Right atrium auricular region (tissue), 2 donors: ENCODE measurements around the gene AFAP1. TPM values are rescaled to one million over a fixed set of nuclear protein-coding genes. Genes with fewer than 3 reads are reported as not detected.

ENCODE experiments used
- DNase-seq: peaks from one replicate; pipeline ENCODE4 v3.0.0-alpha.2; 2019; ENCODE audit warnings: low spot score
- H3K27ac ChIP-seq, 2 donors: fragments of 200-600 bp; sonication (generic); 1 replicate in 1 of 2; 2 replicates in 1 of 2; pipeline ENCODE4 v1.5.1; 2016 to 2019
- H3K27me3 ChIP-seq, 2 donors: fragments of 200-600 bp; sonication (generic); one replicate each; pipeline versions ENCODE4 v1.5.1 to v1.6.0; 2017 to 2019
- H3K36me3 ChIP-seq: fragments of 200-600 bp; sonication (generic); one replicate; pipeline ENCODE4 v1.5.1; 2016
- H3K4me1 ChIP-seq, 2 donors: fragments of 200-600 bp; sonication (generic); one replicate each; pipeline versions ENCODE4 v1.5.1 to v1.6.0; 2017 to 2019
- H3K4me3 ChIP-seq, 2 donors: fragments of 200-600 bp; sonication (generic); 1 replicate in 1 of 2; 2 replicates in 1 of 2; pipeline ENCODE4 v1.5.1; 2017 to 2019; ENCODE audit warnings: mild to moderate bottlenecking in 1 of 2, moderate library complexity in 1 of 2
- H3K9me3 ChIP-seq, 2 donors: fragments of 200-600 bp; sonication (generic); one replicate each; pipeline ENCODE4 v1.5.1; 2019
- total RNA-seq, 2 donors: library from RNA; depleted of rRNA; stranded (reverse); fragments of >200 nt; gene quantifications; one replicate each; pipeline ENCODE4 v1.1.0, GENCODE V29; 2016
- TF ChIP-seq, protein P1 (sequence below), 2 donors: fragments of 200-600 bp; sonication (generic); IDR thresholded peaks; one replicate each; pipeline ENCODE4 v1.5.1; 2019; ENCODE audit warnings: antibody characterized with exemption in 2 of 2

Gene AFAP1
- total RNA-seq, 2 donors from 2014 or later: 16.2 to 27.2 TPM

DNA sequence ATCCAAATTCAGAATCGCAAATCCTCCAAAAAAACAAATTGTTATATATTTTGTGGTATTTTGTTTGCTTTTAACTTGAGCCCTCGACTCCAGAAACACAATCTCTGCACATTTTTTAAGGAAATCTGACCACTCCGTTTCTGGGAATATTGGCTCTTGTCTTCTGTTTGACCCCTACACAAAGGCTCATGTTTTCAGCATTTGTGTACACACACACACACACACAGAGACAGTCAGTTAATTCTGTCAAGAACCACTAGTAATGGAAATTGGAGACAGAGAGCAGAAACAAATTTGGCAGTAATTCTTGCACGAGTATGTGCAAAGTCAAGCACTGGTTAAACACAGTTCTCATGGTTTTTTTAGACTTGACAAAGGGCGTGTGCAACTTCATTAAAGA is 115.4 kb downstream of the AFAP1 start:
- Histone ChIP-seq H3K27me3 (no peaks in the 10 kb centered on the region), H3K4me3 (no peak overlapping the region), H3K9me3 (no peaks in the 10 kb centered on the region), H3K27ac (peak overlapping the region; percentile 81 to 84), H3K4me1 (peaks cover 0 to 58% of the 10 kb centered on the region in 2 donors), H3K36me3 (no peaks in the 10 kb centered on the region)
- no peak for DNase-seq
- TF ChIP-seq, protein P1, sequence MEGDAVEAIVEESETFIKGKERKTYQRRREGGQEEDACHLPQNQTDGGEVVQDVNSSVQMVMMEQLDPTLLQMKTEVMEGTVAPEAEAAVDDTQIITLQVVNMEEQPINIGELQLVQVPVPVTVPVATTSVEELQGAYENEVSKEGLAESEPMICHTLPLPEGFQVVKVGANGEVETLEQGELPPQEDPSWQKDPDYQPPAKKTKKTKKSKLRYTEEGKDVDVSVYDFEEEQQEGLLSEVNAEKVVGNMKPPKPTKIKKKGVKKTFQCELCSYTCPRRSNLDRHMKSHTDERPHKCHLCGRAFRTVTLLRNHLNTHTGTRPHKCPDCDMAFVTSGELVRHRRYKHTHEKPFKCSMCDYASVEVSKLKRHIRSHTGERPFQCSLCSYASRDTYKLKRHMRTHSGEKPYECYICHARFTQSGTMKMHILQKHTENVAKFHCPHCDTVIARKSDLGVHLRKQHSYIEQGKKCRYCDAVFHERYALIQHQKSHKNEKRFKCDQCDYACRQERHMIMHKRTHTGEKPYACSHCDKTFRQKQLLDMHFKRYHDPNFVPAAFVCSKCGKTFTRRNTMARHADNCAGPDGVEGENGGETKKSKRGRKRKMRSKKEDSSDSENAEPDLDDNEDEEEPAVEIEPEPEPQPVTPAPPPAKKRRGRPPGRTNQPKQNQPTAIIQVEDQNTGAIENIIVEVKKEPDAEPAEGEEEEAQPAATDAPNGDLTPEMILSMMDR (IDR thresholded peaks at IDR 0.05): no peak

DNA sequence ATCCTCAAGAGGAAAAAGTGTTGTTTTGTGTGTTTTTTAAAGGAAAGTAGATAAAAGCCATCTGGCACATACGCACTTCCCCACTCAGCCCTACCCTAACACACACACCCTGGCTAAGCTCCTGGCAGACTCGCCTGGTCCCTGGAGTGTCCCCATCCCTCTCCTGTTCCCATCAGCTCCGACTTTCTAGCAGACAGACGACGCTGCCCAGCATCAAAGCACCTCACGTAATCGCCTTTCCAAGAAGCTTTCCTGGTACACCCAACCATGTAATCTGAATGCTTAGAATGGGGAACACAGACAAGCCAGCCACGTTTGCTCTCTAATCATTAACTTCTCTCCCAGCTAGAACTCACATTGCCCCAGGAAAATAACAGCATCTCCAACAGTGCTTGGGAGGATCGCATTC is 116.2 kb downstream of the AFAP1 start:
- H3K4me3 ChIP-seq: no peak overlapping the region
- TF ChIP-seq, protein P1 (IDR thresholded peaks at IDR 0.05): no peak
- no peaks in the 10 kb centered on the region for H3K27me3 ChIP-seq
- H3K27ac ChIP-seq: peak overlapping the region; percentile 81 to 84
- DNase-seq: peak; percentile 90
- H3K36me3 ChIP-seq: no peaks in the 10 kb centered on the region
- peaks cover 0 to 58% of the 10 kb centered on the region in 2 donors for H3K4me1 ChIP-seq
- no peaks in the 10 kb centered on the region for H3K9me3 ChIP-seq

DNA sequence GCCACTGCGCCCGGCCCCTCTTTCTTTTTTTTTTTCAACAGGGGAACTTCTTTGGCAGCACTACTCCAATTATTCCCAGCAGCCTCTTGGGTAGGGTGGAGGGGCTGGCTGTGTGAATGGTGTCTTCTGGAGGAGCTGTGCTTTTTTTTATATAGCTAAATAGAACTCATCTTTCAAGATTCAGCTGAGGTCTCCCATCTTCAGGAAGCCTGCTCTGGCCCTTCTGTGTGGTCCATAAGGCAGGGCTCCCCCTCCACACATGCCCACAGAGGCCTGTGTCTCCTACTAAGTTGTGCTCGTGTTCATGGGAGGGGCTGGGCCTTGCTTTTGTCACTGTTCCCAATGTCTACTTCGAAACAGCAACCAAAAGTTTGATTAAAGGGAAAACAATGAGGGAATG is 116.8 kb downstream of the AFAP1 start:
- no peaks in the 10 kb centered on the region for H3K9me3 ChIP-seq
- no peaks in the 10 kb centered on the region for H3K36me3 ChIP-seq
- TF ChIP-seq, protein P1 (IDR thresholded peaks at IDR 0.05): no peak
- no peak for DNase-seq
- no peak overlapping the region for H3K4me3 ChIP-seq
- peaks cover 0 to 58% of the 10 kb centered on the region in 2 donors for H3K4me1 ChIP-seq
- peak overlapping the region; percentile 81 to 84 for H3K27ac ChIP-seq
- H3K27me3 ChIP-seq: no peaks in the 10 kb centered on the region

DNA sequence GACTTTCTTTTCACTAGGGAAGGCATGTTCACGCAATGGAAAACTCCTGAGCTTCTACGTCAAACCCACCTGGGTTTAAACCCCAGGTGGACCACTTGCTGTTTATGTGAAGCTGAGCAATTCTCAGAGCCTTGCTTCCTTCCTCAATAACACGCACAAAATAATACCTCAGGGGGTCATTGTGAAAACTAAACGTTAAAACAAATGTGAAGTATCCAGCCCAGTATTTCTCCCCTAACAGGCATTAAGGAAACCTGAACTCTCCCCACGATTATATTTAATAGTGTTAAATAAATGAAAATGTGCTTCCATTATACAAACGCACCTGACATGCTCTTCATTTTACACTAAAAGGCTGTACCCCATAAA is 117.5 kb downstream of the AFAP1 start:
- Histone ChIP-seq H3K4me3 (no peak overlapping the region), H3K27ac (peak overlapping the region; percentile 25 to 84), H3K9me3 (no peaks in the 10 kb centered on the region), H3K36me3 (no peaks in the 10 kb centered on the region), H3K27me3 (no peaks in the 10 kb centered on the region), H3K4me1 (peaks cover 0 to 55% of the 10 kb centered on the region in 2 donors)
- TF ChIP-seq, protein P1 (IDR thresholded peaks at IDR 0.05): no peak
- no peak for DNase-seq

DNA sequence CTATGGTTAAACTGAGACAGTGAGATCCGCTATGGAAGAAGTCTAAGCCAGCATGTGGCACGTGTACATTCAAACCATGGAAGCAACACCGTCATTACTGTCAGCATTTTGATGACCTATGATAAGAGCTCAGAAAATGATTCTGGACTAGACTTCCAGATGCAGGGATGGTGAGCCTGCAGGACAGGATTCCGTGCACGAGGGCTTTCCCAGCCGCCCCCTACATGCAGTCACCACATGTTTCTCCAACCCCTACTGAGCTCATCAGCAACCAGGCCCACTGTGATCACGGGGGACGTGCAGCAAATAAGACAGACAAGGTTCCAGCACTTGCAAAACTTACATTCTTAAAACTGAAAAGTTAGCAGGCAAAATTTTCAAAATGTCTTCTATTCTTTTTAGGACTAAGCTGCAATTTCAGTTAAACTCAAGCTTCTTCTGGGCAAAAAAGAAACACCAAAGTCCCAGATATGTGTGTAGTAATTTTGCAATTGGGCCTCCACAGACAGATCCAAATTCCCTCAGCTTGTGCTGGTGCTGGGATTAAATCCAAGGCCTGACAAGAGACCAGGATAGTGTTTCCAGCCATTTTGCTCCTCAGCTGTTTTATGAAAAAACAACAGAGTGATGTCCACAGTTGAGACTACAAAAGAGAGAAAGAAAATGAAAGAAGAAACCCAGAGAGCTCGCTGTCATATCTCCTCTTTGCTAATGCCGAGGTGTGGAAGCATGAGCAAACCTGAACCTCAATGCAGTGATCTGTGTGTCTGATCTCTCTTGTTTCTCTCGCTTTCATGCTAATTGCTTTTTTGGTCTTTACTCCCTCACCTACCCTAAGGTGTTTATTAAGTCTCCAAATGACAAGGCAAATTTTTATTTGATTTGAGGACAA is 118.2 kb downstream of the AFAP1 start:
- no peak for DNase-seq
- Histone ChIP-seq H3K4me1 (peaks cover 0 to 55% of the 10 kb centered on the region in 2 donors), H3K9me3 (no peaks in the 10 kb centered on the region), H3K27ac (peak overlapping the region; percentile 54 to 84), H3K4me3 (no peak overlapping the region), H3K36me3 (no peaks in the 10 kb centered on the region), H3K27me3 (no peaks in the 10 kb centered on the region)
- TF ChIP-seq, protein P1 (IDR thresholded peaks at IDR 0.05): no peak
